Uterus (tissue), 4 donors: ENCODE measurements around the gene DDX42. TPM values are rescaled to one million over a fixed set of nuclear protein-coding genes. Genes with fewer than 3 reads are reported as not detected.
"Not testable (repeated sequence)": the region's sequence is repeated elsewhere in the genome, so short reads cannot be mapped to it uniquely, and the experiment has no call there.

Experiments used
- DNase-seq, 2 donors: peaks; one replicate each; pipeline ENCODE4 v3.0.0-alpha.2; 2019 to 2020
- H3K27ac ChIP-seq, 2 donors: fragments of 200-600 bp; sonication (generic); 1 replicate in 1 of 2; 2 replicates in 1 of 2; pipeline ENCODE4 v1.5.1; 2016 to 2018
- H3K27me3 ChIP-seq, 2 donors: fragments of 200-600 bp; sonication (generic); one replicate each; pipeline ENCODE4 v1.5.1; 2018 to 2019; ENCODE audit warnings: control low read depth in 1 of 2
- H3K36me3 ChIP-seq, 2 donors: fragments of 200-600 bp; sonication (generic); one replicate each; pipeline ENCODE4 v1.5.1; 2019; ENCODE audit warnings: control low read depth in 1 of 2
- H3K4me1 ChIP-seq, 2 donors: fragments of 200-600 bp; sonication (generic); one replicate each; pipeline ENCODE4 v1.5.1; 2018 to 2019; ENCODE audit warnings: control low read depth in 1 of 2
- H3K4me3 ChIP-seq, 2 donors: fragments of 200-600 bp; sonication (generic); 1 replicate in 1 of 2; 2 replicates in 1 of 2; pipeline ENCODE4 v1.5.1; 2018 to 2019; ENCODE audit warnings: mild to moderate bottlenecking in 1 of 2
- H3K9me3 ChIP-seq, 2 donors: fragments of 200-600 bp; sonication (generic); one replicate each; pipeline ENCODE4 v1.5.1; 2019; ENCODE audit warnings: control low read depth in 1 of 2
- CTCF ChIP-seq, 4 experiments: fragments of 200-600 bp in 2 of 4; fragments of 450-650 bp in 2 of 4; sonication (generic) in 2 of 4; IDR thresholded peaks; one replicate each; pipeline ENCODE4 v1.5.1; 2016 to 2019; ENCODE audit warnings: antibody characterized with exemption in 4 of 4, mild to moderate bottlenecking in 2 of 4, moderate library complexity in 1 of 4
- POLR2A ChIP-seq, 2 donors: fragments of 450-650 bp; IDR thresholded peaks; one replicate each; pipeline ENCODE4 v1.6.1; 2016; ENCODE audit warnings: antibody characterized with exemption in 2 of 2, mild to moderate bottlenecking in 1 of 2, moderate library complexity in 1 of 2
- intact Hi-C: fragments of 100-400 bp; cut with DNase I; formaldehyde crosslinking; loops from one replicate; pipeline ENCODE4 v1.15.1; 2023; ENCODE audit warnings: low total_unique reads
- total RNA-seq, 4 donors: library from RNA; depleted of rRNA in 3 of 4; stranded (reverse); fragments of >200 nt in 3 of 4; gene quantifications; one replicate each; pipeline versions ENCODE4 v1.1.0 to v1.2.4, GENCODE V29; 2014 to 2023
- donor health status: DM: yes; HTN: yes; CAD: no.

DDX42 gene
- total RNA-seq, 4 donors from 2014 or later = 89.9 to 180 (median 150) TPM

DNA sequence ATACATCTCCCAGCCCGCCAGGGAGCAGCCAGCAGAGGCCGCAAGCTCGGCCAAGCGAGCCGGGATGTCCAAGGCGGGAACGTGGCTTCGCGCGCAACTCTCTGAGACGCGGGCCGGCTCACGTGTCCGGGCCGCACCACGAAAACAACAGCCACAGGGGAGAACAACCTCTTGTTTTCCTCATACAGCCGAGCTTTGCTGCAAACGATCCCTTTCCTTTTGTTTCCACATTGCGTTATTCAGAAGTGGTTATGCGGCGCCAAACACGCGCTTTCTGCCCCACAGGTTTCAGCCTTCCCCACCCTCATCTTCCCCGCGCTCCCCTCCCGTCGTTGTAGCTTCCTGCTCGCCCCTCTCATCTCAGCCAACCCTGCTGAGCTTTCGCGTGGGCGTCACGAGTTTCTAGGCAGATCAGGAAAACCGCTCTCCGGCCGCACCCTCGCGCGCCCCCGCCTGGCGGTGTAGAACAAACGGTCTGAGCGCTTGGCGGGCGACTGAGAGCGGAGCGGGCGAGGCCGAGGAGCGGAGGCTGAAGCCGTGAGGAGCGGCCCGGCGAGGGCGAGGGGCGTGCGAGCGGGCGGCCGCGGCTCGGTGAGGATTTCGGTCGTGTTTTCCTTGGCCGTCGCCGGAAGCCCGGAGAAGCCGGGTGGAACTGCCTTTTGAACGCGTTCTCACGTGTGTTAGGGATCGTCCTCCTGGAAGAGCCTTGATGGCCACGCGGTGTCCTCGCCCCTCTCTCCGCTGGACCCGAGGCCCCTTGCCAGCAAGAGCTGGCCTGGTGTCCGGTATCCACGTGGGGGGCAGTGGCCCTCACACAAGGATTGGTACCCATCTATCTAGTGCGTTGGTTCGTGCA, 75.1 kb downstream of the DDX42 start:
- peak; percentile 84 to 86 for DNase-seq
- H3K27me3 ChIP-seq = no peaks in the 10 kb centered on the region
- H3K9me3 ChIP-seq = no peaks in the 10 kb centered on the region
- H3K27ac ChIP-seq = peak overlapping the region in 1 of 2 donors; percentile 19
- no peaks in the 10 kb centered on the region for H3K4me1 ChIP-seq
- intact Hi-C loops = loop anchor here (5.0 kb wide), 1 partner anchor 398 kb away; no protein-coding TSS in a partner anchor
- TF ChIP-seq POLR2A (IDR thresholded peaks at IDR 0.05) (no peak), CTCF (IDR thresholded peaks at IDR 0.05) (peak; percentile 45 to 70 (median 64))
- H3K36me3 ChIP-seq = no peaks in the 10 kb centered on the region
- H3K4me3 ChIP-seq = peak overlapping the region; percentile 9 to 27

- H3K27me3 ChIP-seq = no peaks in the 10 kb centered on the region
- DNase-seq = no peak
- no peak overlapping the region for H3K4me3 ChIP-seq
- H3K36me3 ChIP-seq = no peaks in the 10 kb centered on the region
- H3K9me3 ChIP-seq = no peaks in the 10 kb centered on the region
- H3K27ac ChIP-seq = no peak overlapping the region
- no peak for TF ChIP-seq CTCF (IDR thresholded peaks at IDR 0.05)
- TF ChIP-seq POLR2A (IDR thresholded peaks at IDR 0.05) = no peak
- no peaks in the 10 kb centered on the region for H3K4me1 ChIP-seq
- intact Hi-C loops = no loop called here
Measured at GRCh38 chr17:63850401-63850800, 76.4 kb downstream of the DDX42 start.

DNA sequence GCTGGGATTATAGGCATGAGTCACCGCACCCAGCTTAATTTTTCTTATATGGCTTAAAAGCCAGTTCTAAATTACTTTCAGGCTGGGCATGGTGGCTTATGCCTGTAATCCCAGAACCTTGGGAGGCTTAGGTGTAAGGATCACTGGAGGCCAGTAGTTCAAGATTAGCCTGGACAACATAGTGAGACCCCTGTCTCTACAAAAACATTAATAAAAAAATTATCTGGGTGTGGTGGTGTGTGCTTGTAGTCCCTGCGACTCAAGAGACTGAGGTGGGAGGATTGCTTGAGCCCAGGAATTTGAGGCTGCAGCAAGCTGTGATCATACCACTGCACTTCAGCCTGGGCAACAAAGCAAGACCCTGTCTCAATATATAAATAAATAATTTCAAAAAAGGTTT, 79.3 kb downstream of the DDX42 start:
- intact Hi-C loops = no loop called here
- H3K27me3 ChIP-seq = no peaks in the 10 kb centered on the region
- H3K27ac ChIP-seq = no peak overlapping the region
- H3K4me3 ChIP-seq = no peak overlapping the region
- no peaks in the 10 kb centered on the region for H3K9me3 ChIP-seq
- TF ChIP-seq POLR2A (IDR thresholded peaks at IDR 0.05) (no peak), CTCF (IDR thresholded peaks at IDR 0.05) (no peak)
- no peaks in the 10 kb centered on the region for H3K36me3 ChIP-seq
- no peak for DNase-seq
- H3K4me1 ChIP-seq = no peaks in the 10 kb centered on the region

DNA sequence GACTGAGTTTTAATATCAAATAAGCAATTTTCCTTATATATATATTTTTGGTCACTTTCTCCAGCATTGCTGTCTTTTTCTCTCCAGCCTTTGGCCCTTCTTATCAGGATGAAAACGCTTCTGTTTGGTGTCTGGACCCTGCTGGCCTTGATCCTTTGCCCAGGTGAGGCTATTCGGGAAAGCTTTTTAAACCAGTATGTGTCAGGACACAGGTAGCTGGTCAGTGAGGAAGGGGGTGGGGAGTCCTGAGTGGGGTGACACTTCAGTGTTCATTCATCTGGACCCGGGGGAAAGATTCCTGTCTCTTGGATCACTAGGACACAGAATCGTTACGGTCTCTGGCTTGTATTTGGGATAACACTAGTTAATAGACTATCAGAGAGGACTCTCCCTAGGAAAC, 80.7 kb downstream of the DDX42 start:
- intact Hi-C loops = no loop called here
- no peaks in the 10 kb centered on the region for H3K27me3 ChIP-seq
- TF ChIP-seq CTCF (IDR thresholded peaks at IDR 0.05) (no peak), POLR2A (IDR thresholded peaks at IDR 0.05) (no peak)
- H3K36me3 ChIP-seq = no peaks in the 10 kb centered on the region
- no peak overlapping the region for H3K4me3 ChIP-seq
- no peak overlapping the region for H3K27ac ChIP-seq
- H3K4me1 ChIP-seq = no peaks in the 10 kb centered on the region
- DNase-seq = no peak
- H3K9me3 ChIP-seq = no peaks in the 10 kb centered on the region

DNA sequence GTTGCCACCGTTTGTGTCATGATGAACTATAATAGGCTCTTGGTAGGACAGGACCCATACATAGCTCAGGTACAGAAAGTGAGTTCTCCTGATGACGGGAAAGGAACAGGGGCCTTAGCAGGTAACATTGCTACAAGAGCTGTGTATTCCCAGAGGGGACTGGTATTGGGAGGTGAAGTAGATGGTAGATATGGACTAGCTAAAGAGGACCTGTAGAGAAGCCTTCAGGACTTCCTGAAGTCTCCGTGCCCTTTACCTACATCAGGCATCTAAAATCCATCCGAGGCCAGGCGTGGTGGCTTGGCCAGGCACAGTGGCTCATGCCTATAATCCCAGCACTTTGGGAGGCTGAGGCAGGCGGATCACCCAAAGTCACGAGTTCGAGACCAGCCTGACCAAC, 81.2 kb downstream of the DDX42 start:
- no peak overlapping the region for H3K4me3 ChIP-seq
- H3K36me3 ChIP-seq = no peaks in the 10 kb centered on the region
- no peaks in the 10 kb centered on the region for H3K9me3 ChIP-seq
- TF ChIP-seq CTCF (IDR thresholded peaks at IDR 0.05) (no peak), POLR2A (IDR thresholded peaks at IDR 0.05) (no peak)
- no peak for DNase-seq
- intact Hi-C loops = no loop called here
- no peaks in the 10 kb centered on the region for H3K27me3 ChIP-seq
- no peaks in the 10 kb centered on the region for H3K4me1 ChIP-seq
- no peak overlapping the region for H3K27ac ChIP-seq

- H3K4me3 ChIP-seq, H3K27ac ChIP-seq, intact Hi-C loops, DNase-seq, H3K4me1 ChIP-seq, H3K36me3 ChIP-seq, H3K27me3 ChIP-seq, H3K9me3 ChIP-seq: not testable (repeated sequence)
Measured at GRCh38 chr17:63856425-63856824, 82.5 kb downstream of the DDX42 start.
